HG03095 (cell line): ENCODE results near the gene TTC34.

Experiments used
- ATAC-seq: cut with Tn5 transposase; IDR thresholded peaks from one replicate; pipeline ENCODE4 v1.9.1; 2021; ENCODE audit warnings: moderate library complexity; ENCODE audit not compliant: unreplicated experiment

Gene TTC34

DNA sequence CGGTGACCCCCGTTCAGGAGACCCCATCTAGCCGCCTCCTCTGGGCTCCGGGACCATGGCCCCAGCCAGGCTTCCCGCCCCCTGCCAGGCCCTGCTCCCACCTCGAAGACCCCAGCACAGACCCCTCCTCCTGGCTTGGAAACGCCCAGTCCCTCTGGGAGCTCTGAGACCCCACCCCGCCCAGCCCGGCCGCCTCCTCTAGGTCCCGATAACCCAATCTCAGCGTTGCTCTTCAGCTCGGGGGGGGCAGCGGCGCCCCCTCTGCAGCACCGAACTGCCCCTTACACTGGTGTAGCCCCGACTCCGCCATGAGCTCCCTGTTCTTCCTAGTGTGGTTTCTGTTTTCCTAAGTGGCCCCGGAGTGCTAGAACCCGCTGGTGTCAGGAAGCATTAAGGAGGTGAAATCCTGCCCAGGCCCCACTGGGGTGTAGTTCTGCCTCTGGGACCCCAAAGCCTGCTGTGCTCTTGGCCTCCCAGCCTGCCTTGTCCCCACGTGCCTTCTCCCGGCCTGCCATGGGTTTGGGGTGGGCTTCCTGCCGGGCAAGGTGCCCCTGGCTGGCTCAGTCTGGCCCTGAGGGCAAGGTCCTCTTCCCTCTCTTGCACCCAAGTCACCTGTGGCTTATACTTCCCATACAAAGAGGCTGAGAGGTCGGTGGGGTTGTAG is 157.9 kb downstream of the TTC34 start:
- ATAC-seq = no peak

- peak; percentile 60 for ATAC-seq
These were observed 158.7 kb downstream of the TTC34 start for GRCh38 chr1:2642560-2643413.

DNA sequence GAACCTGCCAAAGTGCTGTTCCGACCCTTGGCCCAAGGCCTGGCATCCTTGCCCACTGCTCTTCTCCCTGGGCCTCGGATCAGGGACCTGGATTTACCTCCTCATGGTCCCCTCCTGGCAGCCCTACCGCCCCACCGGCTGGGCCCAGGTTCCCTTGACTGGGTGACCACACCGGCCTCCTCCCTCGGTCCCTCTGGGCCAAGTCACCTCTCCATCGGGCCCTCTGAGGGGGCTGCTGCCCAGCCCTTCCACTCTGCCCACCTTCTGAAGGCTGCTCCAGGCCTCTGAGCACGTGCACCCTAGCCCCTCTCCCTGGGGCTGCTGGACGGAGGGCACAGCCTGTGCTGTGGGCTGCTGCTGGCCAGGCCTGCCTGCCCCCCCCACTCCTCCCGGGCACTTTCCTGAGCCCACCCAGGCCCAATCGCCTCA is 159.3 kb downstream of the TTC34 start:
- no peak for ATAC-seq

DNA sequence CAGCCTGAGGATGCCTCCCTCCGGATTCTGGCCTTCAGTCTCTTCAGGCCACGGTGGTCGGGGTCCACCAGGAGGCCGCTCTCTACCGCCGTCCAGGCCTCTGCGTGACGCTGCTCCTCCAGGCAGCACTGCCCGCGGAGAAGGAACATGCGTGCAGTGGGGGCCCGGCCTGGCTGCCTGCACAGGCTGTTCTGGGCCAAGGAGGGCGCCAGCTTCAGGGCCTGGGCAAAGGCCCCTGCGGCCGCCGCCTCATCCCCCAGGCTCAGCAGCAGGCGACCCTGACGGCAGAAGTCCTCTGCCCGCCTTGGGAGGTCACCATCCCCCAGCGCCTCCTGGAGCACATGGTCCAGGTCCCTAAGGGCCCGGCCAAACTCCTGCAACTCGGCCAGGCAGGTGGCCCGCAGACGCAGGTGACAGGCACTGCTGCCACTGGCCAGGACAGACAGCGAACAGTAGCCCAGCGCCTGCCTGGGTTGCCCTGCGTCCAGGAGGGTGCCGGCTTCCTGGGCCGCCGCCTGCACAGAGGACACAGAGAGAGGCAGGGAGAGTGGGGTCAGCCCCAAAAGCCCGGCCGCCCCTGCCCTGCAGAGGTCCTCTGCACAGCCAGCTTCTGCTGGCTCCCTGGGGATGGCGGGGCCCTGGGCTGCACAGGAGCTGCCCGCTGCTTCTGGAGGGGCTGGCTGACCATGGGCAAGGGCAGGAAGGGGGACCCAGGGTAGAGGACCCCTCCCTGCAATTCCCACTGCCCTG is 159.9 kb downstream of the TTC34 start:
- ATAC-seq = no peak

GRCh38 chr1:2640626-2641025 is 160.9 kb downstream of the TTC34 start:
- no peak for ATAC-seq

- no peak for ATAC-seq
These were observed 161.6 kb downstream of the TTC34 start for GRCh38 chr1:2639607-2640521.

GRCh38 chr1:2639203-2639602 is 162.3 kb downstream of the TTC34 start:
- ATAC-seq = no peak

DNA sequence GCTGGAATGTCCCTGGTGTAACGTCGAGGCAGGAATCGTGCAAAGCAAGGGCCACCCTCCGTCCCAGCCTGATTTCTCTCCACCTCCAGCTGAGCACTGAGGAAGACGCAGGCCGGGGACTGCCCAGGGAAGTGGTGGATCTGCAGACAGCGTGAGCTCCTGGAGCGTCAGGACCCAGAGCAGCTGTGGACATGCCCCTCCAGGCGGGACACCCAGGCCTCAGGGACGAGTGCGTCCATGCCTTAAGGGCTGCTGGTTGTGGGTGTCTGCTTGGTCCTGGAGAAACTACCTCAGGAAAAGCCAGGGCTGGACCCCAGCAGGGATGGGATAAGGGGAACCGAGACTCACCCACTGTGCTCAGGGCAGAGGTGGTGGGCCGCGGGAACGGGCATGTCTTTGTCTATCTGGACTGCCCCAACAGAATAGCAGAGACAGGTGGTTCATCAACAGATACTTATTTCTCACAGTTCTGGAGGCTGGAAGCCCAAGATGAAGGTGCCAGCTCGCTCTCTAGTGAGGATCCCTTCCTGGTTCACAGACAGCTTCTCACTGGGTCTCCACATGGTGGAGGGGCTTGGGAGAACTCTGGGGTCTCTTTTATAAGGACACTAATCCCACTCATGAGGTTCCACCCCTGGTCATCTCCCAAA is 162.9 kb downstream of the TTC34 start:
- no peak for ATAC-seq

DNA sequence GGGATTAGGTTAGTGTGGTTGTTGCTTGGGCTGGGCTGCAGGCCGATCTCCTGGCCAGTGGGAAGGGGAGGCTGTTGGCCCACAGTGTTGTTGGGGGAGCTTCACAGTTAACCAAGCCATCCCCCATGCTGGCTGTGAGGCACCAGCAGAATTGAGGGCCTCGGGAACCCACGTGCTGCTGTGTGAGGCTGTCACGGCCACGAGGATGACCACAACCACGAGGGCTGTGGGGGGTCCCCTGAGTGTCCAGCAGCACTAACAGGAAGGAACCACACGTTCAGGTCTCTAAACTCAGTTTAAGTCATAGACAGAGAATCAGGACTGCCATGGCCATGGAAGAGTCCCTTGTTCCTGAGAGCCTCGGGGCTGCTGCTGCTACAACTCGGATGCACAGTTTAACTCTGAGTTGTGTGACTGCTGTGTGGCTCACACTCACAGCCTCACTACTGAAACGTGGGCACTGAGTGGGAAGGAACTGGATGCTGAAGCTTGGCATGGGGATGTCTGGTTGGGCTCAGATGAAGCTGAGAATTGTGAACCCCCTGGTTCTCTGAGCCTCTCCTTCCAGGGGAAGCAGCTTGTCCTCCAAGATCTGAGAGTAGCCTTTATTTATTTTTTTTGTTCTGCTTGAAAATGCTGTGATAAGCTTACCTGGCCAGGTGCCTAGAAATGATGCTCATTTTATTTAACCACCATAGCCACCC is 163.9 kb downstream of the TTC34 start:
- ATAC-seq = no peak

DNA sequence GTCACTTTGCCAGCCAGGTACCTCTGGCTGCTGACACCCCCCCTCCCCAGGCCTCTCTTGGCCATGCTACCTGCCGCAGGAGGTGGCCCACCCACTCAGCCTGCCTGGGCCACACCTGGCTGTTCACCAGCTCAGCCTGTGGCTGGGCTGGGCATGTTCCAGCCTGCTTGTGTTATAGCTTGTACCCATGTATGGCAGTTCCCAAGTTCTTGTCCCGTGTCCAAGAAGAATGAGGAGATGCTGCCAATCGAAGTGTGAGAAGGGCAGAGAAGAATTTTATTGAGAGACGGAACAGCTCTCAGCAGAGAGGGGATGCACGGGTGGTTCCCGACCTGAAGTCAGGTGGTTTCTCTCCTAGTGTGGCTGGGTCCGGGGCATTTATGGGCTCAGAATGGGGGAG is 164.8 kb downstream of the TTC34 start:
- no peak for ATAC-seq

- no peak for ATAC-seq
These were observed 166.0 kb downstream of the TTC34 start for GRCh38 chr1:2635361-2636010.

- ATAC-seq = no peak
These were observed 167.5 kb downstream of the TTC34 start for GRCh38 chr1:2633936-2634491.

DNA sequence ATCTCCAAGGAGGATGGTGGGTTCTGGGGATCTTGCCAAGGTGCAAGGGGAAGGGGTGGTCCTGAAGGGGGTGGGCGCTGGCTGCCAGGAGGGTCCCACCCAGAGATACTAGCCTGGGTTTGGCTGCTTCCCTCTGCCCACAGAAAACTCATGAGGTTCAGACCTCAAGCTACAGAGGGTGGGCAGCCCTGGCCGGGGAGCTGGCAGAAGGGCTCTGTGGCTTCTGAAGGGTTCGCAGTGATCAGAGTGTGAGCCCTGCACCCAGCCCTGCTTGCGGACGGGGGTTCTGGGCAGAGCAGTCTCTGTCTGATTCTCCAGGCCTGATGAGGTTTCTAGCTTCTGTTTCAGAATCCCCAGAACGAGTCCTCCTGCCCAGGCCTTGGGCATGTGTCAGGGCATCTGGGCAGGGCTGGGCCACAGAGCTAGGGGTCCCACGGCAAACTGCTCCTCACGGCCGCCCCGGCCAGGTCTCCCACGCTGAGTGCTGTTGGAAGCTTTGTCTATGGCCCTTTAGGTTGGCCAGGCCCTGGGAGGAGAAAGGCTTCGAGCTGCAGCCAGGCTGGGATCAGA is 168.0 kb downstream of the TTC34 start:
- ATAC-seq = no peak

GRCh38 chr1:2632561-2633361 is 168.7 kb downstream of the TTC34 start, which contains the start of gene MMEL1:
MMEL1 (minus strand) TSS chr1:2633016; CDS start chr1:2629484, 3,532 bp downstream.
- no peak for ATAC-seq

GRCh38 chr1:2632051-2632430 is 169.5 kb downstream of the TTC34 start:
- no peak for ATAC-seq

- no peak for ATAC-seq
These were observed 170.1 kb downstream of the TTC34 start for GRCh38 chr1:2631136-2632050.
